Activated CD8-positive, alpha-beta T cell treated with anti-CD3 and anti-CD28 coated beads for 36 hours (primary cell): ENCODE results near the gene RAB3C. TPM values are rescaled to one million over a fixed set of nuclear protein-coding genes. Genes with fewer than 3 reads are reported as not detected.
"Not testable (repeated sequence)": the region's sequence is repeated elsewhere in the genome, so short reads cannot be mapped to it uniquely, and the experiment has no call there.

Experiments used
- ATAC-seq: fragments of 200-7000 bp; cut with Tn5 transposase; one replicate; pipeline ENCODE4 v1.10.0; 2021; ENCODE audit warnings: mild to moderate bottlenecking, moderate library complexity
- CTCF ChIA-PET: fragments of 350-600 bp; sonication (Branson Sonifier 250); formaldehyde crosslinking; loops from one replicate; lab custom pipeline; 2021; ENCODE audit warnings: antibody characterized with exemption; lab: Charles Lee
- POLR2A ChIA-PET: fragments of 350-600 bp; sonication (Branson Sonifier 250); formaldehyde crosslinking; loops from one replicate; lab custom pipeline; 2021; ENCODE audit warnings: antibody characterized with exemption; lab: Charles Lee
- DNase-seq: peaks from one replicate; pipeline ENCODE4 v3.0.0-alpha.2; 2020
- H3K27ac Mint-ChIP-seq: one replicate; pipeline ENCODE4 v1.8.0; 2021; ENCODE audit warnings: mild to moderate bottlenecking, mixed read lengths
- H3K27me3 Mint-ChIP-seq: one replicate; pipeline ENCODE4 v1.8.0; 2021; ENCODE audit warnings: mixed read lengths
- H3K36me3 Mint-ChIP-seq: one replicate; pipeline ENCODE4 v1.8.0; 2021; ENCODE audit warnings: low read depth, mixed read lengths
- H3K4me1 Mint-ChIP-seq: one replicate; pipeline ENCODE4 v1.8.0; 2021; ENCODE audit warnings: low read depth, mixed read lengths
- H3K4me3 Mint-ChIP-seq: one replicate; pipeline ENCODE4 v1.8.0; 2021; ENCODE audit warnings: mild to moderate bottlenecking, moderate library complexity, mixed read lengths
- H3K9me3 Mint-ChIP-seq: one replicate; pipeline ENCODE4 v1.8.0; 2021; ENCODE audit warnings: mixed read lengths
- CTCF ChIP-seq: fragments of 200-600 bp; IDR thresholded peaks from one replicate; pipeline ENCODE4 v1.8.0; 2022; ENCODE audit warnings: antibody characterized with exemption, mild to moderate bottlenecking
- intact Hi-C: fragments of 100-400 bp; cut with micrococcal nuclease; formaldehyde crosslinking; loops from one replicate; pipeline ENCODE4 v1.10.0; 2022
- total RNA-seq, 2 experiments: library from RNA; stranded (reverse); gene quantifications; one replicate each; pipeline ENCODE4 v1.2.3, GENCODE V29; 2021

RAB3C gene
- total RNA-seq, 2 experiments from 2014 or later, result not detected

- ATAC-seq, result no peak
- no peak for TF ChIP-seq CTCF
These were observed 17.8 kb upstream of the RAB3C start for GRCh38 chr5:58565033-58565432.

GRCh38 chr5:58571501-58571900 lies 11.4 kb upstream of the RAB3C start:
- Mint-ChIP-seq H3K27ac (no peak overlapping the region), H3K36me3 (no peaks in the 10 kb centered on the region), H3K9me3 (peaks cover 5% of the 10 kb centered on the region), H3K27me3 (no peaks in the 10 kb centered on the region), H3K4me3 (no peak overlapping the region), H3K4me1 (no peaks in the 10 kb centered on the region)
- ATAC-seq (no peak), DNase-seq (no peak)
- intact Hi-C loops, result no loop called here
- ChIA-PET CTCF (no interaction called here), POLR2A (no interaction called here)
- no peak for TF ChIP-seq CTCF

More at GRCh38 chr5:58565033-58565432, 17.8 kb upstream of the RAB3C start:
- Mint-ChIP-seq H3K36me3 (no peaks in the 10 kb centered on the region), H3K4me1 (no peaks in the 10 kb centered on the region), H3K9me3 (no peaks in the 10 kb centered on the region), H3K27ac (no peak overlapping the region), H3K4me3 (no peak overlapping the region), H3K27me3 (no peaks in the 10 kb centered on the region)
- ChIA-PET CTCF (no interaction called here), POLR2A (no interaction called here)
- no peak for DNase-seq
- intact Hi-C loops, result no loop called here

- H3K27me3 Mint-ChIP-seq, intact Hi-C loops, POLR2A ChIA-PET, H3K4me1 Mint-ChIP-seq, CTCF ChIA-PET, DNase-seq, ATAC-seq, H3K27ac Mint-ChIP-seq, H3K36me3 Mint-ChIP-seq, H3K4me3 Mint-ChIP-seq, H3K9me3 Mint-ChIP-seq: not testable (repeated sequence)
These were observed 9.9 kb upstream of the RAB3C start for GRCh38 chr5:58572973-58573372.

- no peak for ATAC-seq
These were observed 3.1 kb upstream of the RAB3C start for GRCh38 chr5:58579781-58580180.

GRCh38 chr5:58582019-58582802 lies 664 bp upstream of the RAB3C start:
- POLR2A ChIA-PET, result no interaction called here
- ATAC-seq (peak; percentile 11), DNase-seq (no peak)
- Mint-ChIP-seq H3K27me3 (peaks cover 33% of the 10 kb centered on the region), H3K4me1 (peaks cover 11% of the 10 kb centered on the region), H3K27ac (no peak overlapping the region), H3K36me3 (peaks cover 2% of the 10 kb centered on the region), H3K9me3 (no peaks in the 10 kb centered on the region), H3K4me3 (peak overlapping the region; percentile 69)
- CTCF ChIA-PET, result no interaction called here
- intact Hi-C loops, result no loop called here
- TF ChIP-seq CTCF, result no peak

More at GRCh38 chr5:58579781-58580180, 3.1 kb upstream of the RAB3C start:
- peaks cover 3% of the 10 kb centered on the region for H3K9me3 Mint-ChIP-seq
- intact Hi-C loops, result no loop called here
- H3K36me3 Mint-ChIP-seq, result peaks cover 2% of the 10 kb centered on the region
- H3K4me3 Mint-ChIP-seq, result no peak overlapping the region
- DNase-seq, result no peak
- ChIA-PET POLR2A (interaction anchor here (0.6 kb wide), 1 partner anchor 628 kb away, joined by 3 read pairs; no protein-coding TSS in a partner anchor), CTCF (no interaction called here)
- H3K27ac Mint-ChIP-seq, result no peak overlapping the region
- H3K27me3 Mint-ChIP-seq, result peaks cover 31% of the 10 kb centered on the region
- TF ChIP-seq CTCF, result no peak
- peaks cover 11% of the 10 kb centered on the region for H3K4me1 Mint-ChIP-seq
